ENCODE results near the gene FHOD3. TPM values are rescaled to one million over a fixed set of nuclear protein-coding genes. Genes with fewer than 3 reads are reported as not detected.

FHOD3 gene
- total and polyA plus RNA-seq, 2 of the 8 experiments (the other 6 are each of a cell fraction or from before 2014, with no cell fraction given), result 9.7 to 10.5 TPM

DNA sequence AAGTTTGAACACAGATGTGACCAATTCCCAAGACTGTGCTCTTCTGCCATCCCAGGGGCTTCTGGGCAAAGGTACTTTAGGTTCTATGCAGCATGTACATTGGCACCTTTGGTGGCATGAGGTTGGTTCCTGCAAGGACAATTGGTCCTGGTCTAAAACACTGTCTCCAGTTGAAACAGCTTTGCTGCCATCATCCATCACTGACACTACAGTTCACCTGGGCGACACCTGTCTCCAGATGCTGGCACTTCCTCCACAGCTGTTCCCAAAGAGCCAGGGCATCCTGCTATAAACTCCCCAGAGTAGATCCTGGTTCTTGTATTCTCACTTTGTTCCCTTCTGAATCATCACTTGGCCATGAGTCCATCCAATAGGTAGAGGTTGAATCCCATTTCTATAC is 60.6 kb downstream of the FHOD3 start:
- Histone ChIP-seq H3K79me2 (ENCODE audit: control insufficient read depth in 1 of 2, insufficient read depth in 2 of 2, low read length in 2 of 2) (no peaks in the 10 kb centered on the region), H3K4me3 (ENCODE audit: extremely low read depth in 1 of 4, insufficient read depth in 2 of 4, low read depth in 3 of 4, low read length in 4 of 4) (no peak overlapping the region), H3K56ac (replicated peaks; ENCODE audit: insufficient read length, low read depth, low read length) (no peak overlapping the region), H3K36me3 (ENCODE audit: control insufficient read depth in 2 of 4, insufficient read depth in 4 of 4, low read length in 3 of 4) (no peaks in the 10 kb centered on the region), H2BK20ac (ENCODE audit: low read length) (no peak overlapping the region), H4K91ac (replicated peaks; ENCODE audit: insufficient read length, low read length) (no peak overlapping the region), H2AFZ (ENCODE audit: low read length) (no peak overlapping the region), H3K9me3 (ENCODE audit: insufficient read depth in 2 of 2, low read depth in 1 of 2, low read length in 1 of 2) (peaks cover 0 to 2% of the 10 kb centered on the region in 2 experiments; a peak in 1 of 4 replicates), H2BK12ac (ENCODE audit: low read depth, low read length) (no peak overlapping the region), H3K14ac (ENCODE audit: insufficient read length) (no peak overlapping the region), H3K9ac (replicated peaks in 1 of 4; ENCODE audit: extremely low read depth in 1 of 4, low read depth in 3 of 4, low read length in 3 of 4) (no peak overlapping the region), H4K20me1 (replicated peaks in 1 of 2; ENCODE audit: control insufficient read depth in 1 of 2, insufficient read depth in 2 of 2, low read length in 2 of 2) (peaks cover 0 to 3% of the 10 kb centered on the region in 2 experiments), H4K8ac (ENCODE audit: extremely low read depth, insufficient read depth, low read length) (no peak overlapping the region), H3K27ac (ENCODE audit: low read depth, low read length) (no peak overlapping the region), H4K5ac (ENCODE audit: insufficient read length, low read depth, low read length) (no peak overlapping the region), H3K18ac (ENCODE audit: extremely low read depth, low read length) (no peak overlapping the region), H3K4me1 (replicated peaks in 1 of 4; ENCODE audit: control insufficient read depth in 3 of 4, insufficient read depth in 4 of 4, low read length in 3 of 4) (no peaks in the 10 kb centered on the region), H2BK120ac (replicated peaks; ENCODE audit: low read depth, low read length) (no peak overlapping the region), H2BK5ac (ENCODE audit: low read depth, low read length) (no peak overlapping the region), H3K79me1 (ENCODE audit: low read depth, low read length) (no peaks in the 10 kb centered on the region), H2BK15ac (ENCODE audit: low read length) (no peak overlapping the region), H3K23ac (ENCODE audit: insufficient read length) (no peak overlapping the region), H3K4me2 (ENCODE audit: insufficient read depth in 1 of 2, low read depth in 2 of 2, low read length in 2 of 2) (no peak overlapping the region), H3K23me2 (ENCODE audit: low read depth, low read length) (no peaks in the 10 kb centered on the region), H3K27me3 (replicated peaks in 1 of 4; ENCODE audit: control insufficient read depth in 3 of 4, extremely low read depth in 1 of 4, insufficient read depth in 3 of 4, low read length in 3 of 4) (no peaks in the 10 kb centered on the region), H3K4ac (replicated peaks; ENCODE audit: insufficient read length, low read depth, low read length) (no peak overlapping the region), H2AK5ac (ENCODE audit: low read depth, low read length) (no peak overlapping the region)
- FAIRE-seq (no peak), DNase-seq (ENCODE audit: low read depth in 1 of 2, low spot score in 2 of 2) (no peak)
- no peak for TF ChIP-seq GABPA (IDR thresholded peaks at IDR 0.05; ENCODE audit: borderline replicate concordance, insufficient read depth, low read length)
- TF ChIP-seq BCL11A (IDR thresholded peaks at IDR 0.05; ENCODE audit: low read depth in 2 of 2, low read length in 2 of 2), result no peak
- TF ChIP-seq CREB1 (IDR thresholded peaks at IDR 0.05), result no peak
- TF ChIP-seq EP300 (IDR thresholded peaks at IDR 0.05; ENCODE audit: borderline replicate concordance in 1 of 2, low read depth in 2 of 2, low read length in 2 of 2), result no peak
- TF ChIP-seq TCF12 (IDR thresholded peaks at IDR 0.05; ENCODE audit: low read depth, low read length), result no peak
- TF ChIP-seq BACH1 (IDR thresholded peaks at IDR 0.05; ENCODE audit: low read length), result no peak
- POLR2A ChIA-PET (ENCODE audit: partially characterized antibody), result no interaction called here
- 85% methylated on average over 1 of the region's 1 CpG; no CpG with 5 or more reads in 1 of the 2 experiments for WGBS, 2 experiments (ENCODE audit: extremely low coverage in 1 of 2, insufficient coverage in 1 of 2, insufficient read length in 1 of 2, insufficient replicate concordance in 2 of 2, low coverage in 1 of 2, low lambda C conversion rate in 2 of 2, missing lambda C conversion rate in 1 of 2)
- CTCF ChIA-PET (ENCODE audit: partially characterized antibody), result interaction anchor here (1.5 kb wide), 1 partner anchor 12 kb away, joined by 3 read pairs; no protein-coding TSS in a partner anchor
